SH-SY5Y (cell line): Measurements from ENCODE around the gene HOXB8.

Experiments used
- GATA2 ChIP-seq: IDR thresholded peaks from 2 replicates; pipeline ENCODE4 v1.6.1; 2011; ENCODE audit warnings: mild to moderate bottlenecking, low read depth, low read length
- GATA3 ChIP-seq: IDR thresholded peaks from 2 replicates; pipeline ENCODE4 v1.6.1; 2011; ENCODE audit warnings: low read depth, mild to moderate bottlenecking, low read length, moderate library complexity

HOXB8 gene

DNA sequence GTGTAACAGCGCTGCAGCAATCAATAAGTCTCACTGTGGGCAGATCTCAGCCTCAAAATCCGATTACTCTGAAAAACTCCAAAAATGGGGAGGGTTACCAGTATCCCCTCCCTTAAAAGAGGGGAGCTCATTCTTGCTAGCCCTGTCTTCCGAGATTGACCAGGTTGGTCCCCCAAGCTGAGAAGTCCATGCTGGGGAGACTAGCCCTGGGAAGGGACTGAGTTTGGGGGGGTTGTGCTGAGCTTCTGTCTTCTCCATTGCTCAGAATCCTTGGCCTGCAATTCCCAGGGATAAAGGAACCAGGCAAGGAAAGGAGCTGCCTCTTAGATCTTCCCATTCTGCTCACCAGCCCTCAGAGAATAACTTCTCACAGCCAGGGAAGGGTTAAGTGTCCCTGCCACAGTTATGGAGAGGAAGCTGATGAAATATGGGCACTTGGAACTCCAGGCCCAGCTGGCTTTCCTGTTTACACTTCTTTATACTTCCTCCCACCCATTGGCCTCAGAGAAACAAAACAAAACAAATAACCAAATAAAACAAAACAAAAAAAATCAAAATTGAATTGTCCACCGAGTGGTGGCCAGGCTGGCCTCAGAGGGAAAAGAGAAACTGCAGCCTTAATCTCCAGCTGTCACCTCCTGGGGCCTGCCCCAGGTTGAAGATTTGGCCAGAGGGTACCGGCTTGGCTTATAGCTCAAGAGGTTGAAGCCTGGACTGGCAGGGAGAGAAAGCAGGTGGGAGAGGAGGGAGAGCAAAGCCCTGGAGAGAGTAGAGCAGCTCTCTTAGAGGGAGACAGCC lies 27.6 kb downstream of the HOXB8 start:
- TF ChIP-seq GATA2, result no peak
- no peak for TF ChIP-seq GATA3

DNA sequence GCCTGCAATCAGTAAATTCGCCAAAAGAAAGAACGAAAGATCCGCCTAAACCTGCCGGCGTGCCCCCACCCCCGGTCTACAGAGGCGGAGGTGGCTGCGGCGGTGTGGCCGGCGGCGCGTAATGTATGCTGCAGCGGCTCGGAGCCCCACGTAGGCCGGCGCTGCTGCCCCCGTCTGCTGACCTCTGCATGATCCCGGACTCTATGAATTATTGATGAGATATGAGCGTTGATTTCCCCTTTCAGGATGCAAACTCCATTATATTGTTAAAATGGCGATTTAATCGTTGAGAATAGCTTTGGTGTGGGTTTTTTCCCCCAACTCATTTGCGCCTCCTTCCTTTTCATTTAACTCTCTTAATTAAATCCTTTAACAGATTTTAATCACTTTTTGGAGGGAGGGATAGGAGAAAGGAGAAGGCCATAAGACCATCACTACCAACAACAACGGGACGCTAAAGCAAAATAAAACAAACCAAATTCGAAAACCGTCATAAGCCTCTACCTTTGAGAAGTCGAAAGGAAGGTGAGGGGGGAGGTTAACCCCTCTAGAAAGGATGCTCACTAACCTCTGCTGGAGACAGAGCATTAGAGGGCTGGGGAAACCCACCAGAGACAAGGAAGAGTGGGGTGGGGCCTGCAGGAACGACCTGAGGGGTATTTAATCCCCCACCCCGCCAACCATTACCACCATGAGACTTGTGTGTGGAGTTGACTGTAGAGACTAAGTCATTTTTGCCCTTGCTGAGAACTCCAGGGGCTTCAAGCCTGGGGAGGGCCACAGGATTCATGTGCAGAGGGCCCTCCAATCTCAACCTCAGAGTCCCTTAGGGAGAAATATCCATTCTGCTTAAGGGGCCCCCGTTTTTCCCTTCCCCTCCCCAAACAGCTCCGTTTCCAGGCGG lies 28.5 kb downstream of the HOXB8 start:
- TF ChIP-seq GATA2 (no peak), GATA3 (no peak)

DNA sequence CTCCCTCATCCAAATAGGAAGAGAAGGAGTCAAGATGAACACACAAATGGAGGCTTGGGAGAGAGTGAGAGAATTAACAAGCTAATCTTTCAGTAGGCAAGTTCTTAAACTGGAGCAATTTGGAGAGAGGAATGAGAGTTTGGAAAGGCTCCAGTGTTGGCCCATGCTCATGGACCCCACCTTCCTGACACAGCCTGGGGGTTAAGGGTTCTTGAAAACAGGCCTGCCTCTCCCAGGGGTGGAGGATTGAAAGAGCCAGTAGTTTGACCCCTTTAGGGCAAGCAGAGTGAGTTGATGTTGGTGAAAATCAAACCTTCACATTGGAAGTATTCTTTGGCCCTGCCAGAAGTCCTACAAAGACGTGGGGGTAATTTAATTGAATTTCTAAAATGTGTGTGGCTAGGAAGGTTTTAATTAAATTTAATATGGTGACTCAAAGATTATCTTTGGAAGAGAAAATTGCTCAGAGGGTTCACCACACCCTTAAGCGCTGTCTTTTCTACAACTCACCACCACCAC lies 30.8 kb downstream of the HOXB8 start:
- TF ChIP-seq GATA2, result no peak
- no peak for TF ChIP-seq GATA3

DNA sequence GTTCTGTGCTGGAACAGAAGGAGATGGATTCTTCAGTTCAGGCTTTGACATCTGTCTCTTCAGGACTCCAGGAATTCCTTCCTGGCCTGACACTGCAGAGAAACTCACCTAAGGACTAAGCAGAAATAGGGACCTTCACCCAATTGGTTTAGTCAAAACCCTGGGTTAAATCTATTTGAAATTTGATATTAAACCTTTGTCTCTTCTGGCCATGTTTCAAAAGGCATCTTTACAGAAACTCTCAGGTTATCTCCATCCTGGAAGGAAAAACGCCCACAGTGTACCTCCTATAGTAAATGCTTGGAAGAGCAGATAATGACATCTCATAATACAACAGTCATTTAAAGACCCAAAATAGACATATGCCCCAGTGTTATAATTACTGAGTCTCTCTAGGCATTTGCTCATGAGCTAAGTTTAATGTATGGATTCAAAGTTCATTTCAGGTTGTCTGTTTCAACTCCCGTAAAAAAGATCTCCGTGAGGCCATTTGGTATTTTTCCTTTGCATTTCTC lies 31.3 kb downstream of the HOXB8 start:
- TF ChIP-seq GATA3, result no peak
- TF ChIP-seq GATA2, result no peak

DNA sequence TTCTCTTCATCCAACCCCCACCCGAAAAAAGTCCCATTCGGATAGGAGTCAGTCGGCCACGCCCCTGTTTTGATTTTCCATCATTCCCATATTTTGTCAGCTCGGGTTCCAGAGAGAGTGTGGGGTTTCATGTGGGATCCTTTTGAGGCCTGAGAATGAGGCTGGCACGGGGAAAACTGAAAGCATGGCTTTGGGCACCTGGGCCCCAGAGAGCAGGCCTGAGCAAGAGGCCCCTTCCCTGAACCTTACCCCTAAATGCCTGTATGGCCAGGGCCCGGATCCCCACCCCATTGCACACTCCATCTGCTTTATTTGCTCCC lies 32.4 kb downstream of the HOXB8 start:
- TF ChIP-seq GATA3 (no peak), GATA2 (no peak)

DNA sequence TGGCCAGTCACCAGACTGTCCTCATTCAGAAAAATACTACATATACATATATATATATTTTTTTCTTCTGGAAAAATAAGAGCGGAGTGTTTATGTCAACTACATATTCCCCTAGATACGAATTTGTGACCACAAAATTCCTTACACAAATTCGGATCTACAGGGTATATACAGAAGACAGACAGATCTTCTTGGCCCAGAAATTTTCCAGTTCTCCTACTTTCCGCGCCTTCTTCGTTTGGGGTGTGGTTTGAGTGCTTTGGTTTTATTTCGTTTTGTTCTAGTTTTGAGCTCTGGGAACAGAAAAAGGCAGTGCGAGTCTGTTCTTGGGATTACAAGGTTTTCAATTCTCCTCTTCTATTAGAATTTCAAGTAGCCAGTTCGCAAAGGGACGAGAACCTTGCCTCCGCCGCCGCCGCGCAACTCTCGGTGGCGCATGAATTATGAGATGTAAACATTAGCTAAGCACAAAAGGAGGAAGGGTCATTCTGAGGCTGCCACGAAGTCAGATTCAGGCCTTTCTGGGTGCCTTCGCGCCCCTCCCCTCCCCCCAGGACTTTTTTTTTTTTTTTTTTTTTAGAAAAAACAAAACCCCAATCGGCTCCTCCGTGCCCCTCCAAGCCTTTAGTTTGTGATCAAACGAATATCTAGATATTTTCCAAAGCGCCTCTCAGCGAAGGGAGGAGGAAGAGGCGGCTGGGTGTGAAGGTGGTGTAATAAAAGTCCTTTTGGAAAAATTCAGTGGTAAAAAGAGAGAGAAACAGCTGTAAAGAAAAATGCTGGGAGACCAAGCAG lies 35.1 kb downstream of the HOXB8 start:
- no peak for TF ChIP-seq GATA3
- no peak for TF ChIP-seq GATA2

DNA sequence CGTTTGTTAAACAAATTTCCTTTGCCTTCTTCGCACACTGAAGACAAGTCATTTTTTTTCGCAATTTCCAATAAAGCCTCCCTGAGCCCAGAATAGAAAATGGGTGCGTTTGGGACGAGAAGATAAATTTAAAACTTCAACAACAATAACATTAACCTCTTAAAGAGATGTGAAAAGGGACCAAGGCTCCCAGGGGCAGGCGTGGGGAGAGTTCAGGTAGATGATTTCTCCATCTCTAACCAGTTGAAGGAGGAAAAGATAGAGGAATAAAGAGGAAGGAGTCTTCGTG lies 35.7 kb downstream of the HOXB8 start:
- TF ChIP-seq GATA2 (no peak), GATA3 (no peak)

DNA sequence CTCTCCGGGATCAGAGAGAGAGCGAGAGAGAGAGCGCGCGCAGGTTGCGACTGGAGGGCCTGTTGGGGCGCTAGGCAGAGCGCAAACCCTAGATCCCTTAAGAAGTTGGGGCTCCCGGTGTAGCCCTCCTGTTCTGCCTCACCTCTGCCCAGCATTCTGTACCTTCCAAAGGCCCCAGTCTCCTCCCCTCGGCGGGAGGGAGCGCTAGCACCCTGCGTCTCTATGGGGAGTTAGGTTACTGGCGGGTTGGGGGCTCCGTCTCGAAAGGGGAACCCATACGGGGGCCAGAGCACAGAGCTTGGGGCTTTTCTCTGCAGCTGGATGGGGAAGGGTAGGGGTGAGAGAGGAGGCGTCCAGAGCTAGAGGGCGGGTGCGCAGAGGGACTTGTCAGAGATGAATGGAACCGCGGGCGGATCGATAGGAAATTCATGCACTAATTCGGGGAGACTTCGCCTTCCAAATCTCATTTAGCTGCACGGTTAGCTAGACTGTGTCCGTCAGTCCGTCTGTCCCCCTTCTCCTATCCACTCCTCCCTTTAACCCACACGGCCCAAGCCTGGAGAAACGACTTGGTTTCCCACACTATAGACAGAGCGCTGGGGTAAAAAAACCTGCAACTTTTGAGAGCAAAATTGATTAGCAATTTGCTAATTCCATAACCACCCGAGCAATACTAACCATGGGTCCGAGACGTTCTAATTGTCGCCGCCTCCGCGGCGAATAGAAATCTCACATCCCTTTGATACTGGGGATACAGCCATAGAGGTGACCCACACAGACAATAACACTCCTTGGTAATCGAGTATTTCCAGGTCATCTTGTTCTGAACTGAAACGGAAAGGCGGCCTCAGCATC lies 36.2 kb downstream of the HOXB8 start:
- TF ChIP-seq GATA3, result no peak
- TF ChIP-seq GATA2, result no peak

DNA sequence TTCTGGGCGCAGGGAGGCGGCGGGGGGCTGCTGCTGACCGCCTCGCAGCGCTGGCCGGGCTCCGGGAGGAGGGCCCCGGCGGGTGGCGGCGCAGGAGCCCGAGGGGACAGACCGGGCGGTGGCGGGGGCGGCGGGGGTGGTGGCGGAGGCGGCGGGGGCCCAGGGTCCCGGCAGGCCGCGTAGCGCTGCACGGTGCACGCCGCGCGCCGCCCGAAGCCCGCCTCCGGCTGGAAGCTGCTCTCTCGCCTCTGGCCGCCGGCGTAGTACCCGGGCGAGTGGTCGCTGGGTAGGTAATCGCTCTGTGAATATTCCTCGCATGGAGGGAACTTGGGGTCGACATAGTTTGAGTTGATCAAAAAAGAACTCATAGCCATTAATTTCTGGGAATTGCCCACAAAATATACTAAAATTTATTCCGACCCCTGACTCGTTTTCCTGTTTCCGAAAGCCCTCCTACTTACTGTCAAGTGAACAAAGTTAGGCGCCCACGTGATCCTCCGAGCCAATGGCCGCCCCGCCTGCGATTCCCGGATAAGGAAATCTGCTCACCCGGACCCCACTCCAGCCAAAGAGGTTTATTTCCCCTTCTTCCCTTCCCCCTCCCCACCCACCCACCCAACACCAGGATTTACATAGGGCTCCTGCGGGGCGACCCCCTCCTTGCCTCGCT lies 37.0 kb downstream of the HOXB8 start, which contains the start of gene HOXB4:
TSS of gene HOXB4 (minus strand) at position 405 of the 670 bp plus-strand sequence. CDS start at position 374, 31 bp downstream.
- TF ChIP-seq GATA3 (no peak), GATA2 (no peak)

DNA sequence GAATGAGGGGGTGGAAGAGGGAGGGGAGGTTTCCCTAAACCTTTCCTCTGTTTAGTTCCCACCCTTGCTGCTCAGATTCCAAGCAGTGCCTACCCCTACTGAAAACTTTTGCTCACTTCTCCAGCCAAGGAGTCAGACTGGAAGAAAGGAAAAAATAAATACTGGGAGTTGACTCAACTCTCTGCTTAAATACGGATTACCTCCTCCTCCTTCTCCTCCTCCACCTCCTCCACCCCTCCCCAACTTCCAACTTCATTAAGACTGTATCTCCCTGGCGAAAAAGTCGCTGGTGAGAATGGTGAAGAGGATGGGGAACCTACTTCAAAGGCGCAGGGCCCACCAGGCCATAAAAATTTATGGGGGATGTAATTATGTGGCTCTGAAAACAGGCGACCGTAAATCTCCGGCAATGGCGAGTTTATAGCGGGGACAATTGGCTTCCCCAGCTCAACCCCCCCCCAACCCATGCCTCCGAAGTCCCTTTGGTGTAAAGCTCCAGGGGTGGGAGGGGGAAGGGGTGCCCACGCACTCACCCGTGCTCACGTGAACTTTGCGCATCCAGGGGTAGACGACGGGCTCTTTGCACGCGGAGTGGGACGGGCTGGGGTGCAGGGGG lies 37.7 kb downstream of the HOXB8 start:
- TF ChIP-seq GATA3 (no peak), GATA2 (no peak)

DNA sequence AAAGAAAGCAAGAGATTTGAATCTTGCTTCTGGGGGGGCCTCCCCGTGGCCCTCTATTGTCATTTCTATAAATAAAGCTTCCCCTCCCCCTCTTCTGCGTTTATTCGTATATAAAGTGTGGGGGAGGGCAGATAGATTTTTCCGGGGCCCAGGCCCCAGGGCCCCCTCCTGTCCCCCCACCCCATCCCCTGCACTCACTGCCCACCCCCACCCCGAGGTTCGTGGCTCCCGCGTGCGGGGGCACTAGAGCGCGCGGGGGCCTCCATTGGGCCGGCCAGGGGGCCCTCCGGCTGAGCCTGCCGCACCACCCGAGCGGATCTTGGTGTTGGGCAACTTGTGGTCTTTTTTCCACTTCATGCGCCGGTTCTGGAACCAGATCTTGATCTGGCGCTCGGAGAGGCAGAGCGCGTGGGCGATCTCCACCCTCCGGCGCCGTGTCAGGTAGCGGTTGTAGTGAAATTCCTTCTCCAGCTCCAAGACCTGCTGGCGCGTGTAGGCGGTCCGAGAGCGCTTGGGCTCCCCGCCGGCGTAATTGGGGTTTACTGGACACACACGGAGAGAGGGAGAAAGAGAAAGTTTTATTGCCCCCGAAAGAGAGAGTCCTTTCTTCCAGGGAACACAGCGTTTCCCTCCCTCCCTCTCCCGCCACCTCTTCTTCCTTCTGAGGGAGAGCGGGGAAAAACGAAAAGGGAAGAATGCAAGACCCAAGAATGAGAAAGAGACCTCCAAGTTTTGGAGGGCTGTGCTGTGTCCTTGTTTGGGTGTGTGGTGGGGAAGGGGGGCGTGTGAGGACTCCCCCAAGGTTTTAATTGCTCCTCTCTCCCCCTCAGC lies 38.4 kb downstream of the HOXB8 start:
- TF ChIP-seq GATA3, result no peak
- TF ChIP-seq GATA2, result no peak
